Activated T-helper 1 cell treated with anti-CD3 and anti-CD28 coated beads, Interleukin-2, amount 50 U/mL, for 16 hours (primary cell): ENCODE data around the gene ADPRHL1.

Source experiments
- DNase-seq, 2 donors: peaks; one replicate each; pipeline ENCODE4 v3.0.0-alpha.2; 2020; ENCODE audit warnings: low read depth in 1 of 2, low spot score in 1 of 2

Gene ADPRHL1

GRCh38 chr13:113433391-113433916, 19.8 kb downstream of the ADPRHL1 start:
- DNase-seq, result no peak

GRCh38 chr13:113432506-113433270, 20.6 kb downstream of the ADPRHL1 start:
- no peak for DNase-seq

GRCh38 chr13:113431171-113431570, 22.1 kb downstream of the ADPRHL1 start:
- DNase-seq, result no peak

- DNase-seq, result no peak
Measured at GRCh38 chr13:113430378-113431110, 22.7 kb downstream of the ADPRHL1 start.

- no peak for DNase-seq
Measured at GRCh38 chr13:113429608-113429985, 23.7 kb downstream of the ADPRHL1 start.

GRCh38 chr13:113428871-113429607, 24.2 kb downstream of the ADPRHL1 start:
- no peak for DNase-seq

- DNase-seq, result no peak
Measured at GRCh38 chr13:113428469-113428865, 24.8 kb downstream of the ADPRHL1 start.

GRCh38 chr13:113427562-113428468, 25.5 kb downstream of the ADPRHL1 start:
- no peak for DNase-seq

- no peak for DNase-seq
Measured at GRCh38 chr13:113426591-113426986, 26.7 kb downstream of the ADPRHL1 start.

GRCh38 chr13:113425941-113426590, 27.2 kb downstream of the ADPRHL1 start:
- no peak for DNase-seq

GRCh38 chr13:113423520-113424163, 29.6 kb downstream of the ADPRHL1 start:
- DNase-seq, result no peak

- DNase-seq, result no peak
Measured at GRCh38 chr13:113422807-113423519, 30.3 kb downstream of the ADPRHL1 start.

GRCh38 chr13:113421673-113422270, 31.5 kb downstream of the ADPRHL1 start:
- no peak for DNase-seq

- no peak for DNase-seq
Measured at GRCh38 chr13:113420833-113421600, 32.3 kb downstream of the ADPRHL1 start.

GRCh38 chr13:113420232-113420631, 33.1 kb downstream of the ADPRHL1 start:
- DNase-seq, result no peak

- no peak for DNase-seq
Measured at GRCh38 chr13:113419531-113420193, 33.6 kb downstream of the ADPRHL1 start.

- no peak for DNase-seq
Measured at GRCh38 chr13:113418722-113419049, 34.6 kb downstream of the ADPRHL1 start.
